Gastroesophageal sphincter (tissue), 4 donors: Measurements from ENCODE around the gene GLCCI1. TPM values are rescaled to one million over a fixed set of nuclear protein-coding genes. Genes with fewer than 3 reads are reported as not detected.
"Not testable (repeated sequence)": the region's sequence is repeated elsewhere in the genome, so short reads cannot be mapped to it uniquely, and the experiment has no call there.

Experiments
- ATAC-seq: fragments of 150-250 bp; one replicate; pipeline ENCODE4 v1.9.1; 2016; ENCODE audit warnings: mild to moderate bottlenecking, moderate library complexity
- H3K27ac ChIP-seq, 4 donors: fragments of 200-600 bp; sonication (generic) in 3 of 4; 1 replicate in 3 of 4; 2 replicates in 1 of 4; pipeline ENCODE4 v1.5.1; 2016 to 2019
- H3K27me3 ChIP-seq: fragments of 200-600 bp; sonication (generic); one replicate; pipeline ENCODE4 v1.5.1; 2019
- H3K36me3 ChIP-seq, 2 donors: fragments of 200-600 bp; sonication (generic); one replicate each; pipeline ENCODE4 v1.5.1; 2019; ENCODE audit warnings: control low read depth in 1 of 2
- H3K4me1 ChIP-seq, 3 donors: fragments of 200-600 bp; sonication (generic); 1 replicate in 2 of 3; 2 replicates in 1 of 3; pipeline ENCODE4 v1.5.1; 2016 to 2019; ENCODE audit warnings: control low read depth in 2 of 3
- H3K4me3 ChIP-seq, 2 donors: fragments of 200-600 bp; sonication (generic); one replicate each; pipeline ENCODE4 v1.5.1; 2019; ENCODE audit warnings: mild to moderate bottlenecking in 1 of 2, moderate library complexity in 1 of 2
- H3K9me3 ChIP-seq, 3 donors: fragments of 200-600 bp; sonication (generic); one replicate each; pipeline ENCODE4 v1.5.1; 2017 to 2019; ENCODE audit warnings: control low read depth in 2 of 3
- CTCF ChIP-seq, 4 experiments: fragments of 200-600 bp in 2 of 4; fragments of 450-650 bp in 2 of 4; sonication (generic) in 1 of 4; IDR thresholded peaks; one replicate each; pipeline ENCODE4 v1.5.1; 2017 to 2019; ENCODE audit warnings: antibody characterized with exemption in 4 of 4, mild to moderate bottlenecking in 2 of 4, moderate library complexity in 2 of 4
- EP300 ChIP-seq: sonication (generic); formaldehyde crosslinking; IDR thresholded peaks from one replicate; pipeline ENCODE4 v1.6.1; 2017; ENCODE audit warnings: antibody characterized with exemption, mild to moderate bottlenecking
- POLR2A ChIP-seq, 2 donors: fragments of 450-650 bp; IDR thresholded peaks; one replicate each; pipeline ENCODE4 v1.6.1; 2017; ENCODE audit warnings: antibody characterized with exemption in 2 of 2, mild to moderate bottlenecking in 2 of 2, moderate library complexity in 1 of 2
- POLR2AphosphoS5 ChIP-seq: sonication (generic); formaldehyde crosslinking; IDR thresholded peaks from one replicate; pipeline ENCODE4 v1.6.1; 2017; ENCODE audit warnings: antibody characterized with exemption
- WGBS, 2 donors: methylation state at CpG; one replicate each; pipeline ENCODE4 v1.1.5; 2018; ENCODE audit warnings: low coverage in 1 of 2; 5-methylcytosine and 5-hydroxymethylcytosine counted together
- total RNA-seq, 4 donors: library from RNA; depleted of rRNA; stranded (reverse); fragments of >200 nt; gene quantifications; one replicate each; pipeline ENCODE4 v1.1.0, GENCODE V29; 2016

GLCCI1 gene
- total RNA-seq, 4 donors from 2014 or later = 2.8 to 16.7 (median 5.2) TPM

GRCh38 chr7:8042796-8043535 is 74.4 kb downstream of the GLCCI1 start:
- no peaks in the 10 kb centered on the region for H3K4me1 ChIP-seq
- ATAC-seq = no peak
- H3K27ac ChIP-seq = no peak overlapping the region
- WGBS, 2 donors = 89 to 98% methylated on average over 3 of the region's 3 CpGs
- H3K9me3 ChIP-seq = peaks cover 0 to 5% (median 0%) of the 10 kb centered on the region in 3 donors
- no peaks in the 10 kb centered on the region for H3K27me3 ChIP-seq
- H3K36me3 ChIP-seq = peaks cover 0 to 5% of the 10 kb centered on the region in 2 donors
- no peak overlapping the region for H3K4me3 ChIP-seq
- TF ChIP-seq POLR2AphosphoS5 (no peak), POLR2A (IDR thresholded peaks at IDR 0.05) (no peak), EP300 (no peak), CTCF (IDR thresholded peaks at IDR 0.05) (no peak)

GRCh38 chr7:8044761-8045430 is 76.3 kb downstream of the GLCCI1 start:
- TF ChIP-seq POLR2AphosphoS5 (no peak), POLR2A (IDR thresholded peaks at IDR 0.05) (no peak), EP300 (no peak), CTCF (IDR thresholded peaks at IDR 0.05) (no peak)
- peaks cover 0 to 5% (median 0%) of the 10 kb centered on the region in 3 donors for H3K9me3 ChIP-seq
- no peak overlapping the region for H3K4me3 ChIP-seq
- no peak for ATAC-seq
- H3K27ac ChIP-seq = no peak overlapping the region
- peaks cover 0 to 8% of the 10 kb centered on the region in 2 donors for H3K36me3 ChIP-seq
- H3K4me1 ChIP-seq = no peaks in the 10 kb centered on the region
- WGBS, 2 donors = 72 to 75% methylated on average over 5 of the region's 5 CpGs
- H3K27me3 ChIP-seq = no peaks in the 10 kb centered on the region

GRCh38 chr7:8048067-8048466 is 79.5 kb downstream of the GLCCI1 start:
- not testable (repeated sequence) for H3K9me3 ChIP-seq, H3K27me3 ChIP-seq, H3K36me3 ChIP-seq, H3K4me1 ChIP-seq, ATAC-seq, H3K4me3 ChIP-seq, H3K27ac ChIP-seq

GRCh38 chr7:8051373-8051772 is 82.8 kb downstream of the GLCCI1 start:
- H3K36me3 ChIP-seq = peaks cover 0 to 18% of the 10 kb centered on the region in 2 donors
- TF ChIP-seq EP300 = no peak
- no peak for TF ChIP-seq POLR2AphosphoS5
- no peak for TF ChIP-seq POLR2A (IDR thresholded peaks at IDR 0.05)
- TF ChIP-seq CTCF (IDR thresholded peaks at IDR 0.05) = no peak
- H3K27ac ChIP-seq = no peak overlapping the region
- H3K9me3 ChIP-seq = peaks cover 0 to 5% (median 0%) of the 10 kb centered on the region in 3 donors
- H3K4me1 ChIP-seq = no peaks in the 10 kb centered on the region
- H3K4me3 ChIP-seq = no peak overlapping the region
- ATAC-seq = no peak
- 73% methylated on average over 1 of the region's 1 CpG; no CpG with 5 or more reads in 1 of the 2 donors for WGBS, 2 donors
- no peaks in the 10 kb centered on the region for H3K27me3 ChIP-seq

GRCh38 chr7:8051998-8052397 is 83.4 kb downstream of the GLCCI1 start:
- no peak overlapping the region for H3K4me3 ChIP-seq
- WGBS, 2 donors = 100% methylated on average over 1 of the region's 1 CpG; no CpG with 5 or more reads in 1 of the 2 donors
- H3K9me3 ChIP-seq = peaks cover 0 to 5% (median 0%) of the 10 kb centered on the region in 3 donors
- no peak for TF ChIP-seq EP300
- no peak for TF ChIP-seq POLR2AphosphoS5
- TF ChIP-seq CTCF (IDR thresholded peaks at IDR 0.05) = no peak
- no peak for TF ChIP-seq POLR2A (IDR thresholded peaks at IDR 0.05)
- no peaks in the 10 kb centered on the region for H3K4me1 ChIP-seq
- no peaks in the 10 kb centered on the region for H3K27me3 ChIP-seq
- ATAC-seq = no peak
- no peak overlapping the region for H3K27ac ChIP-seq
- peaks cover 0 to 24% of the 10 kb centered on the region in 2 donors for H3K36me3 ChIP-seq
